HG02970 (cell line): ENCODE measurements around the gene TRHDE.
"Not testable (repeated sequence)": the region's sequence is repeated elsewhere in the genome, so short reads cannot be mapped to it uniquely, and the experiment has no call there.

Experiments used
- ATAC-seq: cut with Tn5 transposase; IDR thresholded peaks from one replicate; pipeline ENCODE4 v1.9.1; 2021; ENCODE audit warnings: mild to moderate bottlenecking, moderate library complexity, moderate number of reproducible peaks; ENCODE audit not compliant: unreplicated experiment, low FRiP score

TRHDE gene

DNA sequence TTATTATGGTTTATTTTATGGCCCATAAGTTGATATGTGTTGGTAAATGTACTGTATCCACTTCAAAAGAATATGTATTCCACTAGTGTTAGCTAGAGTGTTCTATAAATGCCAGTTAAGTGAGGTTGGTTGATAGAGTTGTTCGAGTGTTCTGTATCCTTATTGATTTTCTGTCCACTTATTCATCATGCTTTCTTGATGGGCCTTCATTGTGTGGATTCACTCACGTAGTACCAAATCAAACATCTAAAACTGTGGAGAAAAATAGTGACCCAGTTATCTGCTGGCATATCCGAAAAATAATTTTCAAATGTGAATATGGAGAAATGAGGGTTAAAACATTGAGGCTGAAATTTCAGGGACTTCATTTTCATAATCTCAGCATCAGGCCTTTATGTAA lies 230.4 kb downstream of the TRHDE start:
- ATAC-seq: no peak

- ATAC-seq: no peak
These were observed 233.1 kb downstream of the TRHDE start for GRCh38 chr12:72505227-72505626.

GRCh38 chr12:72509891-72510290 lies 237.7 kb downstream of the TRHDE start:
- no peak for ATAC-seq

DNA sequence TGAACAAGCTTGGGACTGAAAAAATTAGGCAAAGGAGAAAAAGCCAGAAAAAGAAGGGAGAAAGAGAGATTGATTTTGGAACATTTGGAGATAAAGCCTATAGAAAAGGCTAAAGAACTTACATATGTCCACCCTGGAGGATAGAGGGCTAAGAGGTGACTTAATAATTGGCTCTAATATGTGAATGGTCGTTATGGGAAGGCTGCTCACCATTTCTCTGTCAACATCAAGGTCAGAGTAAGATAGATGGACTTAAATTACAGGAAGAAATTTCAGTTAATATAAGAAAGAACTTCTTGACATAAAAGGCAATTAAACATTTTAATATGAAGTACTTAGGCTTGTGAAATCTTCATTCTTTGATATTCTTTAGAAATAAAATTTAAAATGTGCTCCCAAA lies 238.6 kb downstream of the TRHDE start:
- no peak for ATAC-seq

DNA sequence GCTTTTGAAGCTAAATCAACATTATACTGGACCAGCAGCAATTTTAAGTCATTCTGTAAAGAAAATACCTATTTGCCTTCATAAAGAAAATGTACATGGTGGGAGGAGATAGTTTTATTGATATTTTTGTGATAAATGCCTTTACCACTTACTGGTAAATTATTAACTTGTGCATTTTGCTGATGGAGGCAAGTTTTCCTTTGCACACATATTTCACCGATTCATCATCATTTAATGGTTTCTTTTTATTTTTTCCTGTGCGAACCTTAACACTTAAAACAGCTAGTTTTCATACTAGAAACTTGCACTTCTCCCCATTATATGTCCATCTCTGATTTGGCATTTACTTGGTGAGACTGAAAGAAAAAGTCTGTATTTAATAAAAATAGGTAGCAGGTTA lies 239.3 kb downstream of the TRHDE start:
- ATAC-seq: no peak

DNA sequence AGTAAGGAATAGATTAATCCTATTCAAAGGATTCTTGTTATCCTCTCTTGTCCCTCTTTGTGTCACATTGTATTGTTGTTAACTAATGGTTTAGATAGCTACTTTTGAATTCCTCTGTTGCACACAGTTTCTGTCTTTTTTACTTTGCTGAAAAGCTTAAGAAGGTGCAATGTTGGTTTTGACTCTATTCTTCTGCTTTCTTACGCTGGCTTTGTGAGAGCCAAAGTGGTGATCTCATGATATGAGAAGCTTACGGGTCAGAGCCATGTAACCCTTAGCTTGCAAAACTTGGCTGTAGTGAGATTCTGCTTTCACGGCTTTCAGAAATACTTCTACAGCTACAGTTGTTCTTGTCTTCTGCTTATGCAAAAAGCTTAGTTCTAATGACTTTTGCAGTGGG lies 239.7 kb downstream of the TRHDE start:
- no peak for ATAC-seq

DNA sequence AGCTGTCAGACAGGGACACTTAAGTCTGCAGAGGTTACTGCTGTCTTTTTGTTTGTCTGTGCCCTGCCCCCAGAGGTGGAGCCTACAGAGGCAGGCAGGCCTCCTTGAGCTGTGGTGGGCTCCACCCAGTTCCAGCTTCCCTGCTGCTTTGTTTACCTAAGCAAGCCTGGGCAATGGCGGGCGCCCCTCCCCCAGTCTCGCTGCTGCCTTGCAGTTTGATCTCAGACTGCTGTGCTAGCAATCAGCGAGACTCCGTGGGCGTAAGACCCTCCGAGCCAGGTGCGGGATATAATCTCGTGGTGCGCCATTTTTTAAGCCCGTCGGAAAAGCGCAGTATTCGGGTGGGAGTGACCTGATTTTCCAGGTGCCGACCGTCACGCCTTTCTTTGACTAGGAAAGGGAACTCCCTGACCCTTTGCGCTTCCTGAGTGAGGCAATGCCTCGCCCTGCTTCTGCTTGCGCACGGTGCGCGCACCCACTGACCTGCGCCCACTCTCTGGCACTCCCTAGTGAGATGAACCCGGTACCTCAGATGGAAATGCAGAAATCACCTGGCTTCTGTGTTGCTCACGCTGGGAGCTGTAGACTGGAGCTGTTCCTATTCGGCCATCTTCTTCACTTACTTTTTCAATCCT lies 248.0 kb downstream of the TRHDE start:
- ATAC-seq: not testable (repeated sequence)

- no peak for ATAC-seq
These were observed 249.2 kb downstream of the TRHDE start for GRCh38 chr12:72521326-72521725.

- ATAC-seq: no peak
These were observed 250.2 kb downstream of the TRHDE start for GRCh38 chr12:72522411-72522810.

DNA sequence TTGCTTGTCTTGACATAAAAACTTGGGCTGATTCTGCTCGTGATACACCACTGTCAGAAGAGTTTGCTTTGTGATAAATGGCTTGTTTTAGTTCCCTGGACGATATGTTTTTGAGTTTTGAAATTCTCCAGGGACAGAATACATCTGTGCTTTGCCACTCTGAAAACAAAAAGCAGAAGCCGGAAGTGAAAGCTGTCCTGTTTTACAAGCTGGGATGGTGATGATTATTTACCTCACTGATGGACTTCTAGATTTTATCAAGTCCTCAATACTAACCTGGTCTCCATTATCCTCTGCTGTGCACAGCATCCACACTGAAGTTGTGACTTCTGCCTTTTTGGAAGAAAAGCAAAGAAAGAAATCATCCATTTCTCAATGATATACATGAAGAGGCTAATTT lies 251.6 kb downstream of the TRHDE start:
- ATAC-seq: no peak

DNA sequence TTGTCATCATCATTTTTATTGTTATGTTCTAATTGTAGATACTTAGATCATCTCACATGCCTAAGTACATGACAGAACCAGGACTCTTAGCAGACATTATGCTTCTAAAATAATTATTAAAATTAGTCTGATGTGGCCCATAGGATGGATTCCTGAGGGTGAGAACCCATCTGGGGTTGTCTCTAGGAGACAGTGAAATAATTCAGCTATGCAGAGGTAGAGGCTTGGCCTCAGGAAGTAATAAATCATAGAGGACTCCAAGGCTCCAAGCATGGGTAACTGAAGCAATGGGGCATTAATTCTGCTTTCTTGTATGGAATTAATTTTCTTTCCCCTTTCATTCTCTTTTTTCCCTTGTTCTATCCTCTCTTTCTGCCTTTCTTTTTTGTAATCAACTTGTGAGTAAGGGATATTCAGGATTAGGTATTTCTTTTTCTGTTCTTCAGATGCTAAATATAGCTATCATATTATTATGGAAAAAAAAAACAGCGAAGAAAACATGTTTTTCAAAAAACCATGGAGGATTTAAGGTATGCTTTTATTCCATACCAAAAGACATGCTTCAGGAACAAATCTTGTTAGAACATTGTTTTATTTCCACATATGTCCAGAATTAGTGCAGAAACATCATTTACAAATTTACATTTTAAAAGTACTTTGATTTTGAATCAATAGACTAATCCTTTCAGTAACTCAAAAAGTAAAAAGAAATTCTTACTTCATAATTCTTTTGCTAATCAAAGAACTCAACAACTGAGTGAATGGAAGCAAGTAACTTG lies 263.2 kb downstream of the TRHDE start:
- no peak for ATAC-seq

DNA sequence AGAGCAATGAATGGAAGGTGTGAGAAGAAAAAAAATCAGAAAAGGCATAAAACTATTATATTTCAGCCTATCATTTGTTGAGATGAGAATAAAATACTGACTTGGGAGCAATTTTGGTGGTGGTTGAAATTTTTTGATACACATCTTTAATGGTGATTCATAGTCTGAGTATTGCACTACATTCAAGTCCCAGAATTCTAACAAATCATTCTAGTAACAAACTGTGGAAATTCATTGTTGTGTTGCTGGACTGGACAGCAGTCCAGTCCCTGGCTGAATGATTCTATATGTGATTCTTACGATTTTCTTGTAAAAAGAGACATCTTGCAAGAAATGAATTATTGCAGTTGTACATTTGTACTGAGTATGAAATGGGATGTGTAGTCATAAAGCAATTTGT lies 268.6 kb downstream of the TRHDE start:
- no peak for ATAC-seq

DNA sequence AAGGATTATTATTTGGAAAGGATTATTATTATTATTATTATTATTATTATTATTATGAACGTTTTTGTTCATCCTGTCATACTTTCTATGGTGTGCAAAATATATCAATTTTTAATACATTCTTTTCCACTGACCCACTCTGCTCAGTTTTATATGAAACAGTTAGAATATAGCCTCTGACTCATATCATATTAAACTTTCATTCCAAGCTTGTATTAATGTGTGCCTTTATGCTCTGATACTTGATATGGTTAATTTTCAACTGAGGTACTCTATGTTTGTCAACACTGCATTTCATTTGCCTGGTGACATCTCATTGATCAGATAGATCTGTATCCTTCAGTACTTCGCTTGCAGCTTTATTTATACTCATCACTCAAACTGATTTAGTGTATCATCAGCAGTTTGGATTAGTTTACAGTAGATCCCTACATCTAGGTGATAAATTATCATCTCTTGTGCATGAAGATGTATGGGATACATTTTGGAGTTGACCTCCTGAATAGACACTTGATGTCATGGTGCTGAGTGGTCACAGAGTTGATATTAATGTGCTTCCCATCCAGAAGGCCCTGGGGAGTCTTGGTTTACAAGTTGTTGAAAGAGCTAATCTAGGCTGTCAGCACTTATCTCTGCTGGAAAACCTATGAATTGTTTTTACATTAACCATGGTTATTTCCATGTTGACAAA lies 271.8 kb downstream of the TRHDE start:
- ATAC-seq: no peak

GRCh38 chr12:72546106-72546505 lies 273.9 kb downstream of the TRHDE start:
- ATAC-seq: no peak

GRCh38 chr12:72547573-72547972 lies 275.4 kb downstream of the TRHDE start:
- ATAC-seq: no peak

DNA sequence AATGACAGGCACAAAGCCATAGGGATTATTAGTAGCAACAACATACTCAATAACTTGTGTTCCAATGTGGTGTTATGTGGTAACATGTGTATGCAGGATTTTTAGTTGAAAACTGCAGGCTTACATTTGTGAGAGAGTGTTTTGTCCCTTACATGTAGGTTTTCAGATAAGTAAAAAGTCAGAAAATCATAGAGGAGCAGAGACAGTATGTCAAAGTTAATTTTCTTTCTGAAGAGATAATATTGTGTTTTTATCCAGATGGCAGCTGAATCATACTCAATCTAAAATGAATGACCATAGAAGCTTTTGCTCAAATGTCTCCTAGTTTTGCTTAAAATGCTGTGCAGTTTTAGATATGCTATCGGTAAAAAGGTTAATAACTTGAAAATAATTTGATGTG lies 277.0 kb downstream of the TRHDE start:
- no peak for ATAC-seq

DNA sequence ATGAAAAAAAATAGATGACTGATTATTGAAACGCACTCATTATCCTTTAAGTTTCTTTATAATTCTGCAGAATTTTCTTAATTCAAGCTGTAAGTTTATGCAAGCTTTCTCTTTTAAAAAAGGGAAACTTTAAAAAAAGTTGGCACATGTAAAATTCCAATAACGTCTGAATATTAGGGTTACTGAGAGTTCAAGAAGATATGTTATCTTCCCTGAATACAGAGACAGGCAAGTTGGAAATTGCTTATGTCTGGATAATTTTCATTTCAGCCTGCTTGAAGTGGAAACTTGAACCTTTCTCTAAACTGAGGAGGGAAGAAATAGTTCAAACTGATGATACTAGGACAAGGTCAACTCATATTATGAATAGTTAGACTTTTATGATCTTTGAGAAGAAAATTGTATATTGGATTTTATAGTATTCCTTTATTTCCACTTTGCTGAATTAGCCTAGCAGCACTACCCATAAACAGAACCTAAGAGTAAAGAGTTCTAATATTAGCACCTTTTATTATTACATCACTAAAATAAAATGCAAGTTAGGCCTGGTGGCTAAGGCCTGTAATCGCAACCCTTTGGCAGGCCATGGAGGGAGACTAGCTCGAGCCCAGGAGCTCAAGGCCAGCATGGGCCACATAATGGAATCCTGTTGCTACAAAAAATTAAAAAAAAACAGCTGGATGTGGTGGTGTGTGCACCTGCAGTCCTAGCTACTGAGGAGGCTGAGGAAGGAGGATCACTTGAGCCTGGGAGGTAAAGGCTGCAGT lies 288.0 kb downstream of the TRHDE start:
- ATAC-seq: no peak

GRCh38 chr12:72570601-72571000 lies 298.4 kb downstream of the TRHDE start:
- ATAC-seq: no peak

DNA sequence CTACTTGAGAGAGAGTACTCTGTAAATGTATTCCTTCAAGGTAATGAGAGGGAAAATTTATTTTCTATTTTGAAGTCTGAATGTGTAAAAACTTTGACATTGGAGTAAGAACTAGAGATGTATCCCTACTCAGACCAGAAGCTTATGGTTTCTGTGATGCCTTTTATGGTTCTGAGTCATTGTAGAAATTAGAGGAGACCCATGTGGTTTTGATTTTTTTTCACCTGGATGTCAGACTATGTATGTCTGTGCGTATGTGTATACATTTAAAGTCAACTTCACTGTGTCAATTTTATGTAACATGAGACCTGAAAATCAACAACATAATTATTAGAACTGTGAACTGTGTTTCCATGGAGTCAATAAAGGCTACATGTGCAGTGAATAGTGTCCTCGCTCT lies 302.0 kb downstream of the TRHDE start:
- no peak for ATAC-seq

GRCh38 chr12:72578327-72578726 lies 306.2 kb downstream of the TRHDE start:
- ATAC-seq: no peak

DNA sequence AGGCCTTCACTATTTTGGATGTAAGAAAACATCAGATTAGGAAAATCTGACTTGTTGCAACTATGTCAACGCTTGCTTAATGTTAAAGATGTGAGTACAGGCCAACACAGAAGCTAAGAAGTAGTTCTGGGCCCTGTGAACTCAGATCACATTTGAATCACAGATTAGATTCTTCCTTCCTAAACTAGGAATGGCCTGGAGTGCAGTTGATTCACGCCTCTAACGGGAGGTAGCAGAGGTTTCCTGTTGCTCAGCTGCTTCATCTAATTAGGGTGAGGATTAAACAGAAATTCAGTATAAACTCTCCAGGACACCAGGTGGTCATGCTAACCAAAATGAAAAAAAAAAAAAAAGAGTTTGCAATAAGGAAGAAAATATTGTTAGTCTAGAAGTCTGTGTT lies 314.3 kb downstream of the TRHDE start:
- no peak for ATAC-seq
